NCI-H2196 (cell line): Measurements from ENCODE around the gene KCNMB3.

Source experiments
- DNase-seq: peaks from one replicate; lab custom pipeline; 2025; ENCODE audit not compliant: unreplicated experiment; lab: John Stamatoyannopoulos, UW

The KCNMB3 gene

GRCh38 chr3:179200790-179201189 lies 50.1 kb downstream of the KCNMB3 start:
- DNase-seq = no peak

DNA sequence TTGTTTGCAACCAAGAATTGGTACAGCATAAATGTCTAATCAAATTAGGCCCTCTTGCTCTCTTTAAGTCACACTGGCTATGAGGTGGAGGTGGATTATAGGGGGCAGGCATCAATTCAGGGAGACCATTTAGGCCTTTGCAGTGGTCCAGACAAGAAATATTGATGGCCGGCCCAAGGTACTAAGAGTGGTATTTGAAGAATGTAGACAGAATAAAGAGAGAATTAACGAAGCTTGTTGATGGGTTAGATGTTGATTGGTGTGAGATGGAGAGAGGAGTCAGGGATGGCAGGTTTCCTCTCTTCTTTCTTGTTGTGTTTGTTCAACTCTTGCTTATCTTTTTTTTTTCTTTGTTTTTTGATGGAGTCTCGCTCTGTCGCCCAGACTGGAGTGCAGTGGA lies 54.2 kb downstream of the KCNMB3 start:
- DNase-seq = no peak

- DNase-seq = no peak
Observed at GRCh38 chr3:179196098-179196497, 54.8 kb downstream of the KCNMB3 start.

GRCh38 chr3:179194931-179195330 lies 56.0 kb downstream of the KCNMB3 start:
- DNase-seq = no peak
